HG03469 (cell line): ENCODE measurements around the gene TBC1D17.
"Not testable (repeated sequence)": the region's sequence is repeated elsewhere in the genome, so short reads cannot be mapped to it uniquely, and the experiment has no call there.

Source experiments
- ATAC-seq: cut with Tn5 transposase; IDR thresholded peaks from one replicate; pipeline ENCODE4 v1.9.1; 2021; ENCODE audit warnings: mild to moderate bottlenecking, moderate library complexity, moderate number of reproducible peaks; ENCODE audit not compliant: unreplicated experiment

Gene TBC1D17

DNA sequence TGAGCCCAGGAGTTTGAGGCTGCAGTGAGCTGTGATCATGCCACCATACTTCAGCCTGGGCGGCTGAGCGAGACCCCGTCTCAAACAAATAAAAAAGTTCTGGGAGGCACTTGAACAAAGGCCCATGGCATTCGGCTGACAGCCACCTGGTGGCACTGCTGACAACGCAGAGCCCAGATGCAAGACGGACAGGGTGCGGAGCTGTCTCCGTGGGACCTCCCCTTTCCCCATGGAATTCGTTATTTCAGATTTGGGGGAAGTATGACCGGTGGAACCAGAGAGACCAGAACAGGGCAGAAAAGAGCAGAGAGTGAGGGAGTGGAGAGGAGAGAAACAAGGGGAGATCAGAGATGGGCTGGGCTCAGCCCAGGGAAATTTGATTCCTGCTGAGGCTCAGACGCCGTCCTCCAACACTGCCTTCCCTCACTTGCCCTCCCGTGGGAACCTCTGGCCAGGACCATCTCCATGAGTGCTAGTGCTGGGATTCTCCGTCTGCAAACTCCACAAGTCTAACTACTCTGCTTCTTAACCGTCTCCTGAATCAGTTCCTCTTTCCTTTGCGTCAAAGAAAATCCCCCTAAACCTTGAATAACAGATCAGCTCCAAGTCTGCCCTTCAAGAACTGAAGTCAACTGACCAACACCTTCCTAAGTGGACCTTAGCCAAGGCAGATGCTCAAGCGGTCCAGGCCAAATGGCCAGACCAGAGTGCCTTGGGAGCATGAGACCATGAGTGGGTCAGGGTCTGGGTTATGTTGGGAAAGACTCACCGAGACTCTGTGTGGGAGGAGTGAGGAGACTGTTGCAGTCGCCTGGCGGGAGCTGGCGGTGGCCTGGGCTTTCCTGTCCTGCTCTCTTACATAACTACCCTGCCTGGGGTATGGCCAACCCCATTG lies 39.6 kb downstream of the TBC1D17 start:
- no peak for ATAC-seq

DNA sequence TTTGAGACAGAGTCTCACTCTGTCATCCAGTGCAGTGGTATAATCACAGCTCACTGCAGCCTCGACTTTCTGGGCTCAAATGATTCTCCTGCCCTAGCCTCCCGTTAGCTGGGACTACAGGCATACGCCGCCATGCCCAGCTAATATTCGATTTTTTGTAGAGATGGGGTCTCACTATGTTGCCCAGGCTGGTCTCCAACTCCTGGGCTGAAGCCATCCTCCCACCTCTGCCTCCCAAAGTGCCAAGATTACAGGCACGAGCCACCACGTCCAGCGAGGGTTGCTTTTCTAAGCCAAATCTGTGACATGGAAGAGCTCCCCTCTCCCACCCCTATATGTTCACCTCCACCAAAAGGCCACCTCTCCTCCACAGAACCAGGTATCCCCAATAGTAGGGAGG lies 40.6 kb downstream of the TBC1D17 start:
- no peak for ATAC-seq

DNA sequence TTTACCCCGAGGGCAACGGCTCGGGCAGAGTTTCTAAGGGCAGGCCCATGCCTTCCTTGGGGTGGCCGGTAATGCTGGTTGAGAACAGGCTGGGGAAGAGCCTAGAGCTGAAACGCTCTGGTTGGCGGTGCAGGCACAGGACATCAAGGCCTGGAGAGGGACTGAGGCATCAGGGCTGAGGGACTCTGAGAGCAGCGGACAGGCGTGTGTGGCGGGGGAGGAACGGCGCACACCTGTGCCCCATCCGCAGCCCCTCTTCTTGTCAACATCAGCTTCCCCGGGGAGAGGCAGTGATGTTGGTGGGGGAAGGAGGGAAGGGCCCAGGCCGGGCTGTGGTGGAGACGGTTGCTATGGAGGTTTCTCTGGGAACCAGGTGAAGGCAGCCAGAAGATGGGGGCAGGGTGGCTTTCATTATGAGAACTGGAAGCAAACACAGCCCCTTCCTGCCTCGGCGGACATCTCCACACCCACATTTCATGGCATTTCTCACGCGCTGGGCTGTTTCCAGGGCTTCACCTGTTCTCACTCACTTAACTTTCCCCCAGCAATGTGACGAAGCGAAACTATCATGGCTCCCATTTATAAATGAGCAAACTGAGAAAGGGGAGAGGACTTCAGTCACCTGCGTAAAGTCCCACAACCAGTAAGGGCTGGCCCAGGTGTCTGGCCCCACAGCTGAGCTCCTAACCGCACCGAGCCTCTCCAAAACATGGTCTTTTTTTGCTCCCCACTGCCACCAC lies 43.3 kb downstream of the TBC1D17 start:
- ATAC-seq = no peak

GRCh38 chr19:49921871-49922795 lies 44.6 kb downstream of the TBC1D17 start:
- no peak for ATAC-seq

GRCh38 chr19:49923055-49924003 lies 45.8 kb downstream of the TBC1D17 start:
- ATAC-seq = no peak

DNA sequence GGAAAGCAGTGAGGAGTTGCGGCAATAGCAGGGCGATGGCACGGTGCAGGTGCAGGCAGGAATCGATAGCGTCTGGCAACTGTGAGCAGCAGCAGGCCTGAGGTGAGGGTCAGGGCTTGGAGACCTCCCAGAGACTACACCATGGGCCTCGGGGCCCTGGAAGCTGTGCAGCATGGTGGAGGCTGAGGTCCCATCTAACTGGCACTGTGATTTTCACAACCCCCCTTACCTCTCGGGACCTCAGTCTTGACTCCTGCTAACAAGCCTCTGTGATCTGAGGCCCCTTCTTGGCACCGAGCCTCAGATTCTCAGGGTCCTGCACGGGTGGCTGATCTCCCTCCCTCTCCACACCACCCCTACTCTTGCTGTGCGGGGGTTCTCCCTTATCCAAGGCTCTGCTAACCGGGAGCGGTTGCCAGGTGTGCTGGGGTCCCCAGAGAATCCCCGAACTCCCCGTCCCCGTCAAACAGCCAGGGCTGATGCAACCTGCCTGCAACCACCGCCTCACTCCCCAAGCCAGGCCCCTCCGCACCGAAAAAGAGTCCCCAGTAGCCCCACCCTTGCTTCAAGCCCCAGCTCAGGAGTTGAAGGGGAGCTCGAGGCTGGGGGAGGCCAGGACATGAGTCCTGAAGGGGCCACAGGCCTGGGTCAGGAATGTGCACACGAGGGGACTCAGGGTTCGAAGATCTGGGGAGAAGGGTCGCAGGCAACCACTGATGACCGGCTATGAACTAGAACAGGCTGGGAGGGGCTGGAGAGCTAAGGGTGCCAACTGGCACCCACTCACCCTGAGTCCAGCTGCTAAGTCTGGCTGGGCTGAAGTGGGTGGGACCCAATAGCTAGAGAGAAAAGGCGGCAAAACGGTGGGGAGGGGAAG lies 46.7 kb downstream of the TBC1D17 start:
- no peak for ATAC-seq

DNA sequence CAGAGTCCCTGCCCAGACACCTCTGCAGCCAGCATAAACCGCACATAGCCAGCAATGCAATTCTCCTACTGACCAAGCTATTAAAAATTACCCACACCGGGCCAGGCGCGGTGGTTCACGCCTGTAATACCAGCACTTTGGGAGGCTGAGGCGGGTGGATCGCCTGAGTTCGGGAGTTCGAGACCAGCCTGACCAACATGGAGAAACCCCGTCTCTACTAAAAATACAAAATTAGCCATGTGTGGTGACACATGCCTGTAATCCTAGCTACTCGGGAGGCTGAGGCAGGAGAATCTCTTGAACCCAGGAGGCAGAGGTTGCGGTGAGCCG lies 47.3 kb downstream of the TBC1D17 start:
- ATAC-seq = not testable (repeated sequence)

GRCh38 chr19:49925486-49925885 lies 48.0 kb downstream of the TBC1D17 start:
- no peak for ATAC-seq

DNA sequence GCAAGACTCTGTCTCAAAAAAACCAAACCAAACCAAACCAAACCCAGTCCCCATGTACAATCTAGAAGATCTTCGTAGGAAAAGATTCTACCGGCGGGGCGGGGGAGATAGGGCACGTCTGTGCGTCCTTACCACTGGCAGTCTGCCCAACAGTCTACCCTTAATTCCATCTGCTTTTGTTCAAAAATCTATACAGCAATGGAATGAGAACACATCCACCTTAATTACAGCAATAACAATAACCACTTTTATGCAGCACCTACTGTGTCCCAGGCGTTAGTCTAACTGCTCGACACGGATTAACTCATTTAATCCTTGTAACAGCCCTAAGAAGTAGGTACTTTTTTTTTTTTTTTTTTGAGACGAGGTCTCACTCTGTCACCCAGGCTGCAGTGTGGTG lies 49.0 kb downstream of the TBC1D17 start:
- no peak for ATAC-seq

- no peak for ATAC-seq
These were observed 50.2 kb downstream of the TBC1D17 start for GRCh38 chr19:49927526-49928264.

DNA sequence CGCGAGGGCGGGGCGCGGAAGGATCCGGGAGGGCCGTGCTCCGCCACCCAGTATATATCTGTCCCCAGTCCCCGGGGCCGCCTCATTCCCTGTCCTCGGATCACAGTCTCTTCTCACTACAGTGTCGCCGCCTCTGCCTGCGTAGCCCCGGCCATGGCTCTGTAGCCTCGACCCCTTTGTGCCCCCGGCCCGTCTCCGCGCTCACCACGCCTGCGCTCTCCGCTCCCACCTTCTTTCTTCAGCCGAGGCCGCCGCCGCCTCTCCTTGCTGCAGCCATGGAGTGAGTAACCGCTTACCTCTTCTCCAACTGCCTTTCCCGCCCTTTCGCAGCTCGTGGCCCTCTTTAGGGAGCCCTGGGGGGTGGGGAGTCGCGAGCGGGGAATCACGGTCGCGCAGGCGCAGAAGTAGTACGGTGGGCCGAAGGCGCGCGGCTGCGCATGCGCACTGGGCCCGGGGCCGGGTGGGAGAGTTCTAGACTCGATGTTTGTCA lies 51.7 kb downstream of the TBC1D17 start, which contains the start of the genes ATF5 and NUP62:
Gene ATF5, plus strand, starts transcription at position 85 of the 490 bp plus-strand sequence. CDS start 1,646 bp downstream, outside the sequence.
Gene NUP62, minus strand, starts transcription at position 384 of the 490 bp plus-strand sequence. CDS start 19,697 bp downstream, outside the sequence.
- ATAC-seq = peak; percentile 20

DNA sequence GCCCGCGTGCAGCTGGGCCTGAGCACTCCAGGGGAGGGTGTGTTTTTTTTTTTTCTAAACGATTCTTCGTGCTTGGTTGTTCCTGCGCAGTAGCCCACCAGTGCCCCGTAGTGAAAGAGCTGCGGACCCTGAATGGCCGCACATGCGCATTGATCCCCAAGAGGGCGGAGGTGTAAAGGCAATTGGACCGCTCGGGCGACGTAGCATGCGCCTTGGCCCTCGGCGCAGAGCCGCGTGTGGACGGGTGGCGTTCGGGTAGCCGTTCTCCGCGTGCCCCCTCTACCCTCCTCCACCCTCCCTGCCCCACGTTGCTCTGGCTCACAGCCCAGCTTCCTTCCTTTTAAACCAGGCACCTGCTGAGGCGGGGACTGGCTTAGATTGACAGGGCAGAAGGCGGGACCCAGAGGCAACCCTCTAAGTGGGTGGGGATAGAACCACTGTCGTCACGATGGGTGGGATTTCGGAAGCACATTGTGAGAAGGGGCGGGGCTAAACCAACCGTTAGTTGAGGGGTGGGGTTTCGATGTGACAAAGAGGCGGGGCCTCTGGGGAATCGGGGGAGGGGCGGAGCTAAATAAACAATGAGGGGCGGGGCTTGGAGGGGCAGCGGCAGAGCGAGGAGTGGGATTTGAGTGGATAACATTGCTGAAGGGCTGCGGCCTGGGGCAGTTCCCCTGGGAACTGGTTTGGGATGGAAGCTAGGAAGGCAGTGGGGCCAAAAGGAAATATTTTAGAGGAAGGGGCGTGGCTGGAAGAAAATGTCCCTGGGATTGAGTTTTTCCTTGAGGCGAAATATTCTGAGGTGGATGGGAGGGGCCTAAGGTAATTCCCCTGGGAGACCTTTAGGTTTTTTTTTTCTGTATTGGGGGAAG lies 52.3 kb downstream of the TBC1D17 start:
- ATAC-seq = peak; percentile 61

DNA sequence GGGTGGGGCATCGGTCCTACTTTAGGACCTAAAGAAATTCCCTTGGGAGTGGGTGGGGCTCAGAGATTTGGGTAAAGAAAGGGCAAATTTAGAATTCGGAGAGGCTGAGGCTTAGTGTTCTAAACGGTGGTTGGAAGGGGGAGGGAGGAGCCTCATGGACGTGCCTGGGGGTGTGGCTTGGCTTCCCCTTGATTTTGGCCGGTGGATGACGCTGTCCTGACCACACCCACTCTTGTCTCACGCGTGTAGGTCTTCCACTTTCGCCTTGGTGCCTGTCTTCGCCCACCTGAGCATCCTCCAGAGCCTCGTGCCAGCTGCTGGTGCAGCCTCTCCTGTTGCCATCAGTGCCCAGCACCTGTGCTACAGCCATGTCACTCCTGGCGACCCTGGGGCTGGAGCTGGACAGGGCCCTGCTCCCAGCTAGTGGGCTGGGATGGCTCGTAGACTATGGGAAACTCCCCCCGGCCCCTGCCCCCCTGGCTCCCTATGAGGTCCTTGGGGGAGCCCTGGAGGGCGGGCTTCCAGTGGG lies 53.0 kb downstream of the TBC1D17 start:
- ATAC-seq = no peak

DNA sequence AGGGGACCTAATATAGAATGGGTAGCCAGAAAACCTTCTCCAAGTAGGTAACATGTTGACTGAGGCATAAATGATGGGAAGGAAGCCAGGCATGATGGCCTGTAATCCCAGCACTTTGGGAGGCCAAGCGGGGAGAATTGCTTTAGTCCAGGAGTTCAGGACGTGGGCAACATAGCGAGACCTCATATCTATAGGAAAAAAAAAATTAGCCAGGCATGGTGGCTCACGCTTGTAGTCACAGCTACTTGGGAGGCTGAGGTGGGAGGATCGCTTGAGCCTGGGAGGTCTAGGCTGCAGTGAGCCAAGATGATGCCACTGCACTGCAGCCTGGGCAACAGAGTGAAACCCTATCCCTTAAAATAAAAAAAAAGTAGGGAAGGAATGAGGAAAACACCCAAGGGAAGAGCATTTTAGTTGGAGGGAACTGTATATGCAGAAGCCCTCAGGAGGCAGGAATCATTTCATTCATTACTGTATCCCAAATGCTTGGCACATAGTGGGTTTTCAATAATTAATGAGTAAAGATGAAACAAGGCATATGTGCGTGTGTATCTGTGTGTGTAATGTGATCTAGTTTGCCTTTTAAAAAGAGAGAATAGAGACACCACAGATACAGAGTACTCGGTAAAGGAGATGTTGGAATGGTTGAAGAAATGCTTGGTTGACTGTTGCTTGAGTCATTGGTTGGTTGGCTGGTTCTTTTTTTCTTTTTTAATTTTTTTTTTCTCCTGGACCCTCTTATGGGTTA lies 54.0 kb downstream of the TBC1D17 start:
- no peak for ATAC-seq

DNA sequence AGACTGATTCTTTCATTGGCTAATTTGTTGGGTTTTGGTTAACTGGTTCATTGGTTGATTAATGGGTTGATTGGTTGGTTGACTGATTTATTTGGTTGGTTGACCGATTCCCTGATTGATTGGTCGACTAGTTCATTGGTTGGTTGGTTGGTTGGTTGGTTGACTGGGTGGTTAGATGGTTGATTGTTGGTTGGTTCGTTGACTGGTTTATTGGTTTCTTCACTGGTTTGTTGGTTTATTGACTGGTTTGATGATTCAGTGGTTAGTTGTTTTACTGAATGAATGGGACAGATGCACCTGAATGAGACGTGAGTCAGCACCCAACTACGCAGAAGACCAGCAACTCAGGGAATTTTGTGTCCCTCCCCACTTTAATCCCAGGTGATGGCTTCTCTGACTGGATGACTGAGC lies 54.5 kb downstream of the TBC1D17 start:
- ATAC-seq = no peak

DNA sequence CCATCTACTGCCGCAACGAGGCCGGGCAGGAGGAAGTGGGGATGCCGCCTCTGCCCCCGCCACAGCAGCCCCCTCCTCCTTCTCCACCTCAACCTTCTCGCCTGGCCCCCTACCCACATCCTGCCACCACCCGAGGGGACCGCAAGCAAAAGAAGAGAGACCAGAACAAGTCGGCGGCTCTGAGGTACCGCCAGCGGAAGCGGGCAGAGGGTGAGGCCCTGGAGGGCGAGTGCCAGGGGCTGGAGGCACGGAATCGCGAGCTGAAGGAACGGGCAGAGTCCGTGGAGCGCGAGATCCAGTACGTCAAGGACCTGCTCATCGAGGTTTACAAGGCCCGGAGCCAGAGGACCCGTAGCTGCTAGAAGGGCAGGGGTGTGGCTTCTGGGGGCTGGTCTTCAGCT lies 55.2 kb downstream of the TBC1D17 start:
- ATAC-seq = no peak
